Activated CD4-positive, alpha-beta T cell treated with anti-CD3 and anti-CD28 coated beads, Interleukin-2, Interleukin-6, amounts not matched to agents 100 ng/mL and 50 ng/mL, durations not matched to agents 16 hours and 8 hours (primary cell): ENCODE data around the gene GNRH2.
"Not testable (repeated sequence)": the region's sequence is repeated elsewhere in the genome, so short reads cannot be mapped to it uniquely, and the experiment has no call there.

Source experiments
- DNase-seq: peaks from one replicate; pipeline ENCODE4 v3.0.0-alpha.2; 2020

GNRH2 gene

DNA sequence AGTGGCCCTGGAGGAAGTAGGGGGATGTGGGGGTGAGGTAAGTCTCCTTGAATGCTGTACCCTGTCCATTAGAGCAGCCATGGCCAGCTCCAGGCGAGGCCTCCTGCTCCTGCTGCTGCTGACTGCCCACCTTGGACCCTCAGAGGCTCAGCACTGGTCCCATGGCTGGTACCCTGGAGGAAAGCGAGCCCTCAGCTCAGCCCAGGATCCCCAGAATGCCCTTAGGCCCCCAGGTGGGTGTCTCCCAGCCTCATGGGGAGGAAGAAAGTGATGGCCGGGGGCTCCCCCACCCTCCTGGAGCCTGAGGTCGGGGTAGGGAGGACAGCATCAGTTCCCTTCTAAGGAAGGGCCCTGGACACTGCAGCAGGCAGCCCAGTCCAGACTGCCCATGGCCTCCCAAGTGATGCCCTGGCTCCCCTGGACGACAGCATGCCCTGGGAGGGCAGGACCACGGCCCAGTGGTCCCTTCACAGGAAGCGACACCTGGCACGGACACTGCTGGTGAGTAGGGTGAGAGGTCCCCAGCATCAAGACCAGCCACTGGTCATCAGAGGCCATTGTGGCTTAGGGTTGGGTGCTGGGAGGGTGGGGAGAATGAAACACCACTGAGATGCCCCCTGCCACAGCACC, 1.0 kb downstream of the GNRH2 start:
- DNase-seq = no peak

DNA sequence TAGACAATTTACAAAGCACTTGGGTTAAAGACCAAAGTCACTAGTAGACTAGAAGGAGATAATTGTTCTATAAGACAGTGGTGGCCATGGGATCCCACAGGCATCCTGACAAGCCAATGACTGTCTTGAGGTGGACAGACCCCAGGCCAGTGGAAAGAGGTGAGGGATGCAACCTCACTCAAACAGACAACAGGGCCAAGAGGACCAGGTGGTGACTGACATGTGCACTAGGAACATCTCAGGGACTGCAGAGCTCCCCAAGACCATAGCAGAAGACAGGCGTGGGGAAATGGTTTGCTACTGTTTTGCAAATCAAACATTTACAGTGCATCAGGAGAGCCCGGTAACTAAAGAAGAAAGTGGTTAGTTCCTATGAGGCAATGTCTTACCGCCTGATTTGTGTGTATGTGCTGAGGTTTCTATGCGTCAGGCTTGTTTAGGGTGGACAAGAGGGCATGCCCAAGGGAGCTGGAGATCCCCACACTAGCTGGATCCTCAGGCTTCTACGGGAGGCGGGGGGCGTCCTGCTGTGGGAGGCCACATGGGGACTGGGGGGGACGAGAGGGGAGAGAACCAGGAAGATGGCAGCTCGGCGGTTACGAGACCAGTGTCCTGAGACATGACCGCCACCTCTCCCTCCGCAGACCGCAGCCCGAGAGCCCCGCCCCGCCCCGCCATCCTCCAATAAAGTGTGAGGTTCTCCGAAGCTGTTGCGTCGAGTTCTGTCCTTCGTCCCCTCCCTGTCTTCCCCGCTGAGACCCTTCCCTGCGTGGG, 1.8 kb downstream of the GNRH2 start:
- no peak for DNase-seq

DNA sequence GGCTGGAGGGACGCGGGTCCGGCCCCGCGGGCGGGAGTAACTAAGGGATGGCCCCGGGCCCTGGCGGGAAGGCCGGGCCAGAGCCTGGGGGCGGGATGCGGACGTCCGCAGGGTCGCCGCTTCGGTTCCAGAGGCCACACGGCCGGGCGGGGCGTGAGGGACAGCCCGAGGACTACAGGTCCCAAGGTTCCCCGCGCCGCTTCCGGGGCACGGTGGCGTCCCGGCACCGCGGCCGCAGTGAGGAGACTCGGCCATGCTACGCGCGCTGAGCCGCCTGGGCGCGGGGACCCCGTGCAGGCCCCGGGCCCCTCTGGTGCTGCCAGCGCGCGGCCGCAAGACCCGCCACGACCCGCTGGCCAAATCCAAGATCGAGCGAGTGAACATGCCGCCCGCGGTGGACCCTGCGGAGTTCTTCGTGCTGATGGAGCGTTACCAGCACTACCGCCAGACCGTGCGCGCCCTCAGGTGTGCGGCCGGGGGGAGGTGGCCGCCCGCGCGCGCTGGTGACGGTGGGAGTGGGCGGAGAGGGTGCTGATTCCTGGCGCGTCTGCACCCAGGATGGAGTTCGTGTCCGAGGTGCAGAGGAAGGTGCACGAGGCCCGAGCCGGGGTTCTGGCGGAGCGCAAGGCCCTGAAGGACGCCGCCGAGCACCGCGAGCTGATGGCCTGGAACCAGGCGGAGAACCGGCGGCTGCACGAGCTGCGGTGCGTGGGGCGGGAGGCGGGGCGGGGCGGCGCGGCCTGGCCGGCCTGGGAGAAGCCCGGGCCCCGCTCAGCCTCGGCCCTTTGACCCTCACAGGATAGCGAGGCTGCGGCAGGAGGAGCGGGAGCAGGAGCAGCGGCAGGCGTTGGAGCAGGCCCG, 2.6 kb downstream of the GNRH2 start, which contains the start of gene MRPS26:
Gene MRPS26, plus strand, starts transcription at position 237 of the 861 bp plus-strand sequence. Its CDS starts 17 bp downstream, at position 254.
- peak; percentile 93 for DNase-seq

DNA sequence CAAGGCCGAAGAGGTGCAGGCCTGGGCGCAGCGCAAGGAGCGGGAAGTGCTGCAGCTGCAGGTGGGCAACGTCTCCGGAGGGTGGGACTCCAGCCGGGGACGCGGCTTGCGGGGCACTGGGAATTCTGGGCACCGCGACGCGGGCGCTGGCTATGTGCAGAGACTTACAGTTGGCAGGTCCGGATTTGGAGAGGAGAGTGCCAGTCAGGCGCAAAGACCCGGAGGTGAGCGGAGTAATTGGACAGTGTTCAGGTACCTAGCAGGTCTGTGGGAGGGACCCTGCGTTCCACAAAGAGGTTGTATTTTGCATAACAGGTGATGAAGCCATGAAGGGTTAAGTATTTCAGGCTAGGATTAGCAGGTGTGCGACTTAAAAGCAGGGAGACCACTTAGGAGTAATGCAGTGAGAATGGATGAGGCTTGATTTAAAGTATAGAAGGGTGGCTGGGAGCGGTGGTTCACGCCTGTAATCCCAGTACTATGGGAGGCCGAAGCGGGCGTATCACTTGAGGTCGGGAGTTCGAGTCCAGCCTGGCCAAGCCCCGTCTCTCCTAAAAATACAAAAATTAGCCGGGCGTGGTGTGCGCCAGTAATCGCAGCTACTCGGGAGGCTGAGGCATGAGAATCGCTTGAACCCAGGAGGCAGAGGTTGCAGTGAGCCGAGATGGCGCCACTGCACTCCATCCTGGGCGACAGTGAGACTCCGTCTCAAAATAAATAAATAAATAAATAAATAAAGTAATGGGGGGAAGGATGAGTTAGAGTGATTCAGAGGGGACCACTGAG, 3.4 kb downstream of the GNRH2 start:
- DNase-seq = peak; percentile 28

DNA sequence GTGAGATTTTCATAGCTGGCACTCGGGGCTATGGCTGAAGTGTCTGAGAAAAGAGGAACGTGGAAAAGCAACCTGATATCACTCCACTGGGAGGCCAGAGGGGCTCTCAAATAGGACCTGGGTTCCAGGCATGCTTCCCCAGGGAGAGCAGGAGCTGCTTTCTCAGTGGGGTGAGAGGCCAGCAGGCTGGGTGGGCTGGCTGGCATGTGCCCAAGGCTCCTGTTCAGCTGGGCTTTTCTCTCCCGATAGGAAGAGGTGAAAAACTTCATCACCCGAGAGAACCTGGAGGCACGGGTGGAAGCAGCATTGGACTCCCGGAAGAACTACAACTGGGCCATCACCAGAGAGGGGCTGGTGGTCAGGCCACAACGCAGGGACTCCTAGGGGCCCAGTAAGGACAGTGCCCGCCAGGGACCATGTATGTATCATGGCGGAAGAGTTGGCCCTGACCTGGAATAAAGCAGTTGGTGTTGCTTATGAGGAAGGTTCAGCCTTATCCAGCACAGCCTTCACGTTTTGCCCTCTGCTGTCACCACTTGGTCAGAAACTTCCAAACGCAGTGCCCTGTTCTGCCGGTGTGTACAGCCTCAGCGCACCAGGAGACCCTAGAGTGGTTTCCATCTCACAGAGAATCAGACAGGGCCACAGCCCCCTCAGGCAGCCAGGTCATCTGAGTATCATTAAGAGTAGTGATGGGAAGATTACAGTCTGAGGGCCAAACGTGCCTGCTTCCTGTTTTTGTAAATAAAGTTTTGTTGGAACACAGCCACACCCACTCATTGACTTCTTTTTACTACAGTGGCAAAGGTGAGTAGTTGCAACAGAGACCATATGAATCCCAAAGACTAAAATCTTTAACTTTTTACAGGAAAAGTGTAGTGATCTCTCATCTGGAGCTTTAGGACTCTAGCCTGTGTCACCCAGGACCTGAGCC, 4.3 kb downstream of the GNRH2 start:
- DNase-seq = no peak

DNA sequence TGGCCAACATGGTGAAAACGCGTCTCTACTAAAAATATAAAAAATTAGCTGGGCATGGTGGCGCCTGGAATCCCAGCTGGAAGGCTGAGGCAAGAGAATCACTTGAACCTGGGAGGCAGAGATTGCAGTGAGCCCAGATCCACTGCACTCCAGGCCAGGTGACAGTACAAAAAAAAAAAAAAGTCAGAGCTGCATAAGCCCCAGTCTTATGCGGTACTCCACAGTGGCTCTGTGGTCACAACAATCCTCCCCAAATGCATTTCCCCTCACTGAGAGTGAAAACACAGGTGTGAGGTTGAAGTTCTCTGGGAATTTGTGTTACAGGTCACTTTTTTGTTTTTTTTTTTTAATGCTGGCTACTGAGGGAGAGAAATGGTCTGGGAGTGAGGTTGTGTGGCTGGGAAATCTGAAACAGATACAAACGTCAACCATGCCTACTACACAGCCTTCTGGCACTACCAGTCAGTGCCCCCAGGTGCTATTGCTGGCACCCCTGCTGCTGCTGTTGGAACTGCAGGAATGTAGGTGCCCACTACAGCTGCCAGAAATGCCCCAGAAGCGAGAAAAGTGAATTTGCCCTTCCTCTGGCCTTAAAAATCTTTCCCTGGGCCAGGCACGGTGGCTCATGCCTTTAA, 8.1 kb downstream of the GNRH2 start:
- no peak for DNase-seq

DNA sequence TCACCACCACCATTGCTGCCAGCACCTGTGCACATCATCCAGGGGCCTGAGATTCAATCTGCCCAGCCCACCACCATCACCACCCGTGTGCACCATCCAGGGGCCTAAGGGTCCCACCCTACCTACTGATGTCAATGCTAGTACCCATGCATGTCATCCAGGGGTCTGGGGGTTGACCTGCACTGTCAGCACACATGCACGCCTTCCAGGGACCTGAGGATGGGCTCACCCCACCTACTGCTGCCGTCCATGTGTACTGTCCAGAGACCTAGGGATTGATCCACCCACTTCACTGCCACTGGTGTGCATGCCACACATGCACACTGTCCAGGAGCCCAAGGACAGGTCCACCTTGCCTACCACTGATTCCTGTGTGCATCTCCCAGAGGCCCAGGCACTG, 16.1 kb downstream of the GNRH2 start:
- DNase-seq = no peak

DNA sequence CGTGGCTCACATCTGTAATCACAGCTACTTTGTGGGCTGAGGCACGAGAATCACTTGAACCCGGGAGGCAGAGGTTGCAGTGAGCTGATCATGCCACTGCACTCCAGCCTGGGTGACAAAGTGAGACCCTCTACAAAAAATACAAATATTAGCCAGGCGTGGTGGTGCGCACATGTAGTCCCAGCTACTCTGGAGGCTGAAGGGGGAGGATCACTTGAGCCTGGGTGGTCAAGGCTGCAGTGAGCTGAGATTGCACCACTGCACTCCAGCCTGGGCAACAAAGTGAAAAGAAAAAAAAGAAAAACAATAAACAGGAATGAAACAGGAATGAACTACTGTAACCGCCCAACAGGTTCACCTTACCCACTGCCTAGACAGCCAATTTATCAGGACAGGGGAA, 20.7 kb downstream of the GNRH2 start:
- not testable (repeated sequence) for DNase-seq

DNA sequence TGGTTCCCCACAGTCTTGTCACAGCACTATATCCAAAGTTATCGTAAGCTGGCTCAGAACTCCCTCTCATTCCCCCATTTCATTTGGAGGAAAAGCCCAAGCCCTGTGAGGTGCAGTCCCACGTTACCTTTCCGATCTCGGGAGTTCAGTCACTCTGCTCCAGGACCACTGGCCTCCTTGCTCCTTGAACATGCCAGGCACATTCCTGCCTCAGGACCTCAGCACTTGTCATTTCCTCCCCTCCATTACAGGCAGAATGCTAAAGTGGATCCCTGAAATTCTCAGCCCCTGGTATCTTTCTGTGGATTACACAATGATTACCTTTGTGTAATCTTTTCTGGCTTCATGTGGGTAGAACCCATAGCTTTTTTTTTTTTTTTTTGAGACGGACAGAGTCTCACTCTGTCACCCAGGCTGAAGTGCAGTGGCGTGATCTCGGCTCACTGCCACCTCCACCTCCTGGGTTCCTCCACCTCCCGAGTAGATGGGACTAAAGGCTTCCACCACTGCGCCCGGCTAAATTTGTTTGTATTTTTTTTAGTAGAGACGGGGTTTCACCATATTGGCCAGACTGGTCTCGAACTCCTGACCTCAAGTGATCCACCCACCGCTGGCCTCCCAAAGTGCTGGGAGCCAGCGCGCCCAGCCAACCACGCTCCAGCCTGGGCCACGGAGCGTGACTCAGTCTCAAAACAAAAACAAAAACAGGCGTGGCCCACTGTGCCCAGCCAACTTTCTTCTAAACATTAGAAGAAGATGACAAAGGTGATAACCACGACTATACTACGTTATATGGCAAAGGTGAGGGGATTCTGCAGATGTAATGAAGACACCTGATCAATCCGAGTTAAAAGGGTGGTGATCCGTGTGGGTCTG, 24.0 kb downstream of the GNRH2 start:
- no peak for DNase-seq

DNA sequence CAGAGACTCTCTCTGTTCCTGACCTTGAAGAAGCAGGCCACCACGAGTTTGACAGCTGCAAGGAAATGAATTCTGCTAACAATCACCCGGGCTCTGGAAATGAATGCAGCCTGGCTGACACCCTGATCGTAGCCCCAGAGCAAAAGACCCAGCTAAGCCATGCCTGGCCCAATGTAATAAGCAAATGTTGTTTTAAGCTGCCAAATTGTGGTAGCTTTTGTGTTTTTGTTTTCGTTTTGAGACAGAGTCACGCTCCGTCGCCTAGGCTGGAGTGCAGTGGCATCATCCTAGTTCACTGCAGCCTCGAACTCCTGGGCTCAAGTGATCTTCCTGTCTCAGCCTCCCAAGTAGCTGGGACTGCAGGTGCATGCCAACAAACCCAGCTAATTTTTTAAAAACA, 24.7 kb downstream of the GNRH2 start:
- no peak for DNase-seq

DNA sequence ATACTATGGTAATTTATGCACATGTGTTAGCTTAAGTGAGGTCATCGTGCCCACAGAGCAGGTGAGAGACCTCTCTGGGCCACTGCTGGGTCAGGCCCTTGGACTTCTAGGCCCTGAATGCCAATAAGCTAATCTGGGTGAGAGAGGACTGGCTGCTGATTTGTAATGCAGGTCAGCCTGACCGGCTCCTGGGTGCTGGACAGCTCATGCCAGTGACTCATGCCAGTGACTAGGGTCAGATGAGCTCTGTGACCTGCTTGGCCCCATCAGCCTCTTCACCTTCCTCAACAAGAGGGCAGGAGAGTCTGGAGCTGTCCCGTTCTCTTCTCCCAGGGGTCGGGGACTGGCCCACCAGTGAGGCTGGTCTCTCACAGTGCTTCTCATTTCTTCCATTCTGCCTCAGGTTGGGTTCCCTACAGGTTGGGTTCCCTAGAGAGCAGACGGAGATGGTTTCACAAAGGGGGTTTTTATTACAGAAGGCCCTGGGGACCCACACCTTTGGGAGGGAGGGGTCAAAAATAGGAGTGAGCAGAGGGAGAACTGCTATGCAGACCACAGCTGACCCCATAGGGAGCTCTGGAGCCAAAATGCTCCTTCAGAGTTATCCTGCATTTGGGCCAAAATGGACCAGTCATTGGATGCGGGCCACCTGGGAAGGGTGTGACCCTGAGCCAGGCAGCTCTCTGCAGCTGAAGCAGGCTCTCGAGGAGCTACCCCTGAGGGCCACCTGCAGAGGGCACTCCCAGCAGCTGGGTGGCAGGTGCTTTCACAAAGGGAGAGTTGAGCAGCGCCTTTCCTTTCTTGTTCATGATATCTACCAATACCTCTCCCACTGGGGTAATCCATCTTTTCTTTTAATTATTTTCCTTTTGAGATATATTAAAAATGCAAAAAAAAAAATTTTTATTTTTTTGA, 25.8 kb downstream of the GNRH2 start:
- no peak for DNase-seq

DNA sequence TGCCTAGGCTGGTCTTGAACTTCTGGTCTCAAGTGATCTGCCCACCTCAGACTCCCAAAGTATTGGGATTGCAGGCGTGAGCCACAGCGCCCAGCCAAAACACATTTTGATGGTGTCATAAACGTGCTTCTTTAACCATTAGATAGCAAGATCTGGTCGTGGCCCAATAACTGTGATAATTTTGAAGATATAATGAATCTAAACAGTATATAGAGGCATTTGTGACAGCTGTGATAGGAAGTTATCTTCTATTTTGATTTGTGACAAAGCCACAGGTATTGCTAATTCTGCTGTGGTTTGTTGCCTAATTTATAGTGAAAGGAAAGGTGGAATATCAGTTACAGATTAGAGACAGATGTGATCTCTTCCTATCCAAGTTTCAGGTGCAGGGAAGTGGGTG, 27.3 kb downstream of the GNRH2 start:
- DNase-seq = no peak

DNA sequence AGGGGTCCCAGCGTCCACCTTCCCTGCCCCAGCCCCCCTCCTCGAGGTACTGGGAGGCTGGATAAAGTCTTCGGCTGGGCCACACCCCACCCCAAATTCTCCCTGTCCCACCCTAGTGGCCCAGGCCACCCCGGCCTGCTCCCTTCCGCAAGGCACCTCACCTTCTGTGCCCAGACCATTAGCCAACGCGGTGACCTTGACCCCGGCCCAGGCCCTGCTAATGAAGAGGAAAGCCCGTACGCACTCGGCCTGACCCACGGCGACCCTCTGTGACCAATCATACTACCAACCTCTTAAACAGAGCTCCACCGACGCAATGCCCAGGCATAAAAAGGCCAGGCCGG, 27.8 kb downstream of the GNRH2 start:
- DNase-seq = no peak

DNA sequence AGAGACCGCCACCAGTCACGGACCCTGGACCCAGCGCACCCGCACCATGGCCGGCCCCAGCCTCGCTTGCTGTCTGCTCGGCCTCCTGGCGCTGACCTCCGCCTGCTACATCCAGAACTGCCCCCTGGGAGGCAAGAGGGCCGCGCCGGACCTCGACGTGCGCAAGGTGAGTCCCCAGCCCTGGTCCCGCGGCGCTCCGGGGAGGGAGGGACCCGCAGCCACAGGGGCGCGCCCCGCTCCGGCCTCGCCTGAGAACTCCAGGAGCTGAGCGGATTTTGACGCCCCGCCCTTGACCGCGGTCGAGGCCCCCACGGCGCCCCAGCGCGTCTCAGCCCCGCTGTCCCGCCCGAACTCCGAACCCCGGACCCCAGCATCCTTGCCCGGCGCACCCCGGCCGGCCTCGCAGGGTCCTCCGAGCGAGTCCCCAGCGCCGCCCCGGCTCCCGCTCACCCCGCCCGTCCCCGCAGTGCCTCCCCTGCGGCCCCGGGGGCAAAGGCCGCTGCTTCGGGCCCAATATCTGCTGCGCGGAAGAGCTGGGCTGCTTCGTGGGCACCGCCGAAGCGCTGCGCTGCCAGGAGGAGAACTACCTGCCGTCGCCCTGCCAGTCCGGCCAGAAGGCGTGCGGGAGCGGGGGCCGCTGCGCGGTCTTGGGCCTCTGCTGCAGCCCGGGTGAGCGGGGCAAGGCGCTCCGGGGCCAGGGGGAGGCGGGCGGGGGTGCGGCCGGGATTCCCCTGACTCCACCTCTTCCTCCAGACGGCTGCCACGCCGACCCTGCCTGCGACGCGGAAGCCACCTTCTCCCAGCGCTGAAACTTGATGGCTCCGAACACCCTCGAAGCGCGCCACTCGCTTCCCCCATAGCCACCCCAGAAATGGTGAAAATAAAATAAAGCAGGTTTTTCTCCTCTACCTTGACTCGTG, 28.4 kb downstream of the GNRH2 start, which contains the start of gene OXT:
Gene OXT, plus strand, starts transcription at position 11 of the 920 bp plus-strand sequence. Its CDS starts 36 bp downstream, at position 47.
- peak; percentile 62 for DNase-seq

DNA sequence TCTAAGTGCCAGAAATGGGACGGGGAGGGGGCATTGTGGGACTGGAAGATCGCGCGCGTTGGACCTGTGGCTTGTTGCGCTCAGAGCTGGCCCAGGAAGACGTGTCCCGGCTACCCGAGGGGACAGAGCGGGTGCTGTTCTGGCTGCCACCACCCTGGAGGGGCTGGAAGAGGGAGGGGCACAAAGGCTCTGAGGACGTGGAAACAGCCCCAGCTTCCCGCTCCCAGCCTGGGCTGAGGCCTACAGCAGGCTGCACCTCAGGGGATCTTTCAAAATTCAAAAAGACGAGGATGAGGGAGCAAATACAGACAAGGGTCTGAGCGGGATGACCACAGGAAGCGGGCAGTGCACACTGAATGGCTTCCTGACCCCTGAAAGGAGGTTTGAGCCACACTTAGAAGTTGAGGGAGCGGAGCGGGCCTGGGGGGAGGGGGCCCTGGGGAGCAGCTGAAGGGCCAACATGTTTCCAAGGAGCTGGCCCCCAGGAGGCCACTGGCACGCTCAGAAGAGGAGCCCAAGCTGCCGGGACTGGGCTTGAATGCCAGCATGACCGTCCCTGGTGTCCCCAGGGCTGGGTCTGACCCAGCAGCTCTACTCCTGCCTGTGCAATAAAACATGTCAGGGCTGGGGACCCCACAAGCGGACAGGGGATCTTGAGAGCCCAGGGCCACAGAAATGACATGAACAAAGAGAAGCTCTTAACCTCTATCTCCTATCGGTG, 29.3 kb downstream of the GNRH2 start:
- no peak for DNase-seq

DNA sequence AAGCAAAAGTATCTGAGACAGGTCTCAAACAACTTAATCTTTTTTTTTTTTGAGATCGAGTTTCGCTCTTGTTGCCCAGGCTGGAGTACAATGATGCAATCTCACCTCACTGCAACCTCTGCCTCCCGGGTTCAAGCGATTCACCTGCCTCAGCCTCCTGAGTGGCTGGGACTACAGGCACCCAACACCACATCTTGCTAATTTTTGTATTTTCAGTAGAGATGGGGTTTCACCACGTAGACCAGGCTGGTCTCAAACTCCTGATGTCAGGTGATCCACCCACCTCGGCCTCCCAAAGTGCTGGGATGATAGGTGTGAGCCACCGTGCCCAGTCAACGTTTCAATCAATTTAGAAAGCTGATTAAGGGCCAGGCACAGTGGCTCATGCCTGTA, 29.8 kb downstream of the GNRH2 start:
- not testable (repeated sequence) for DNase-seq

DNA sequence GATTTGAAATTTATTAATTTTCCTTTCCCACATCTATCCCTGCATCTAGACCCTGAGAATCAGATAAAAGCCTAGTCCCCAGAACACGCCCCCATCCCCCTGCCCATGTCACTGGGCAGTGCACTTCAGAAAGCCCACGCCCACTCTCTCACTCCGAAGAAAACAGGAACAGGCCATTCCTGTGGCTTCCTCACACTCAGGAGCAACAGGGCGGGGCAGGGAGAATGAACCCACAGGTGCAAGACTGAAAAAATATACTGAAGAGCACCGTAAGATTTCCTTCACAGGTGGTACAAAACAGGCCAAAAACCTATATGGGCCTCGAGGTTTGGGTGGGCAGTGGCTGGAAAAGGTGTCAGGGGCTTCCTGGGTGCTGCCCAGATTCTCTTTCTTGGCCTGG, 31.4 kb downstream of the GNRH2 start:
- DNase-seq = no peak
